Measurements from ENCODE around the gene RGPD4. TPM values are rescaled to one million over a fixed set of nuclear protein-coding genes. Genes with fewer than 3 reads are reported as not detected.

RGPD4 gene
- total RNA-seq, 2 donors from 2014 or later, result not detected

GRCh38 chr2:107936433-107937359 is 110.0 kb downstream of the RGPD4 start:
- intact Hi-C loops (cut with DNase I), result no loop called here
- Histone ChIP-seq H3K4me3 (no peak overlapping the region), H3K27ac (no peak overlapping the region), H3K36me3 (replicated peaks in 1 of 2; ENCODE audit: insufficient read depth in 1 of 2, low read depth in 2 of 2) (no peaks in the 10 kb centered on the region), H3K27me3 (no peaks in the 10 kb centered on the region), H3K9me3 (no peaks in the 10 kb centered on the region), H3K4me1 (no peaks in the 10 kb centered on the region)
- no peak for DNase-seq
- WGBS, 2 donors, result 22 to 28% methylated on average over 5 of the region's 5 CpGs
- no peak for ATAC-seq
- peak in 5 of 7 experiments; percentile 17 to 34 (median 30) for TF ChIP-seq CTCF (IDR thresholded peaks at IDR 0.05)
- TF ChIP-seq POLR2A (IDR thresholded peaks at IDR 0.05), result no peak

Small RNAs within 50 kb of the gene (small RNA-seq; reads per million reads assigned to genes)
- not detected for gene AC009963.1
- gene AC009963.2, result not detected

Other genes starting within 250 kb of the RGPD4 start
- gene SLC5A7, start 159.6 kb downstream of the RGPD4 start, total RNA-seq, result under 1 TPM in 1 of 2 donors, not detected in 1; 0.26 TPM